Neural crest cell (in vitro differentiated cells): Measurements from ENCODE around the gene PPP1R1B. TPM values are rescaled to one million over a fixed set of nuclear protein-coding genes. Genes with fewer than 3 reads are reported as not detected.

Experiments used
- DNase-seq: peaks from one replicate; pipeline ENCODE4 v3.0.0; 2021; ENCODE audit warnings: low read depth, mixed read lengths, low spot score
- H3K27ac Mint-ChIP-seq: one replicate; pipeline ENCODE4 v1.8.0; 2021; ENCODE audit warnings: mild to moderate bottlenecking, mixed read lengths; ENCODE audit not compliant: unreplicated experiment
- H3K27me3 Mint-ChIP-seq: 2 replicates; pipeline ENCODE4 v1.8.0; 2021; ENCODE audit warnings: low read depth, mild to moderate bottlenecking, mixed read lengths
- H3K36me3 Mint-ChIP-seq: 2 replicates; pipeline ENCODE4 v1.8.0; 2021; ENCODE audit warnings: low read depth, mild to moderate bottlenecking, mixed read lengths
- H3K4me1 Mint-ChIP-seq: 2 replicates; pipeline ENCODE4 v1.8.0; 2021; ENCODE audit warnings: mixed read lengths
- H3K4me3 Mint-ChIP-seq: one replicate; pipeline ENCODE4 v1.8.0; 2021; ENCODE audit warnings: mild to moderate bottlenecking, mixed read lengths
- H3K9me3 Mint-ChIP-seq: 2 replicates; pipeline ENCODE4 v1.8.0; 2021; ENCODE audit warnings: mixed read lengths
- CTCF ChIP-seq: fragments of 200-600 bp; sonication (generic); conservative IDR thresholded peaks from 2 replicates; pipeline ENCODE4 v1.5.0; 2021; ENCODE audit warnings: antibody characterized with exemption, mild to moderate bottlenecking
- total RNA-seq: library from RNA; stranded (reverse); gene quantifications from 2 replicates; pipeline ENCODE4 v1.2.1, GENCODE V29; 2021

The PPP1R1B gene
- total RNA-seq, 1 donor from 2014 or later = not detected

- DNase-seq = peak; percentile 87
- H3K9me3 Mint-ChIP-seq = no peaks in the 10 kb centered on the region
- peaks cover 18% of the 10 kb centered on the region for H3K27me3 Mint-ChIP-seq
- peak within 1 kb of the TSS; percentile 90 for H3K27ac Mint-ChIP-seq
- TF ChIP-seq CTCF = no peak
- peaks cover 45% of the 10 kb centered on the region for H3K4me1 Mint-ChIP-seq
- H3K4me3 Mint-ChIP-seq = peak within 1 kb of the TSS; percentile 94
- H3K36me3 Mint-ChIP-seq = no peaks in the 10 kb centered on the region
These were observed 10.4 kb downstream of the PPP1R1B start, which contains the start of gene STARD3 for GRCh38 chr17:39636927-39637736. STARD3 (plus strand) TSS chr17:39637144; CDS start chr17:39653532, 16,388 bp downstream.

DNA sequence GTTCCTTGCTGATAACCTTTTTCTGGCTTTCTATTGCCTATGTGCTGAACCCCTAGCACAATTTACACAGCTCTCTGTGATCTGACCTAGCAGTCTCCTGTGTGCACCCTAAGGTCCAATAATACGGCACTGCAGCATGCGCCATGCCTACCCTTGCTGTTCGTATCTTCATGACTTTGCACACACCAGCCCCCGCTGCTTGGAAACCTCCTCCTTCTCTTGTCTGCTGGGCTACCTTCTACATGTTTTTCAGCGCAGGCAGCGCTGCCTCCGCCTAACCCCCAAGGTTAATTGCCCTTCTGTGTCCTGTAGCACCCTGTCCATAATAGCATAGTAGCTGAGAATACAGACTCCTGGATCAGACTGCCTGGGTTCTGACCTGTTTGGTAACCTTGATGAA, 11.6 kb downstream of the PPP1R1B start:
- Mint-ChIP-seq H3K9me3 (no peaks in the 10 kb centered on the region), H3K4me1 (peaks cover 49% of the 10 kb centered on the region), H3K36me3 (no peaks in the 10 kb centered on the region), H3K27ac (no peak overlapping the region), H3K27me3 (peaks cover 7% of the 10 kb centered on the region), H3K4me3 (peak overlapping the region; percentile 94)
- no peak for DNase-seq
- TF ChIP-seq CTCF = no peak

GRCh38 chr17:39639043-39639442, 12.3 kb downstream of the PPP1R1B start:
- no peak for DNase-seq
- TF ChIP-seq CTCF = no peak
- no peak overlapping the region for H3K27ac Mint-ChIP-seq
- peaks cover 4% of the 10 kb centered on the region for H3K27me3 Mint-ChIP-seq
- H3K4me3 Mint-ChIP-seq = peak overlapping the region; percentile 77
- H3K9me3 Mint-ChIP-seq = no peaks in the 10 kb centered on the region
- H3K36me3 Mint-ChIP-seq = no peaks in the 10 kb centered on the region
- peaks cover 49% of the 10 kb centered on the region for H3K4me1 Mint-ChIP-seq

DNA sequence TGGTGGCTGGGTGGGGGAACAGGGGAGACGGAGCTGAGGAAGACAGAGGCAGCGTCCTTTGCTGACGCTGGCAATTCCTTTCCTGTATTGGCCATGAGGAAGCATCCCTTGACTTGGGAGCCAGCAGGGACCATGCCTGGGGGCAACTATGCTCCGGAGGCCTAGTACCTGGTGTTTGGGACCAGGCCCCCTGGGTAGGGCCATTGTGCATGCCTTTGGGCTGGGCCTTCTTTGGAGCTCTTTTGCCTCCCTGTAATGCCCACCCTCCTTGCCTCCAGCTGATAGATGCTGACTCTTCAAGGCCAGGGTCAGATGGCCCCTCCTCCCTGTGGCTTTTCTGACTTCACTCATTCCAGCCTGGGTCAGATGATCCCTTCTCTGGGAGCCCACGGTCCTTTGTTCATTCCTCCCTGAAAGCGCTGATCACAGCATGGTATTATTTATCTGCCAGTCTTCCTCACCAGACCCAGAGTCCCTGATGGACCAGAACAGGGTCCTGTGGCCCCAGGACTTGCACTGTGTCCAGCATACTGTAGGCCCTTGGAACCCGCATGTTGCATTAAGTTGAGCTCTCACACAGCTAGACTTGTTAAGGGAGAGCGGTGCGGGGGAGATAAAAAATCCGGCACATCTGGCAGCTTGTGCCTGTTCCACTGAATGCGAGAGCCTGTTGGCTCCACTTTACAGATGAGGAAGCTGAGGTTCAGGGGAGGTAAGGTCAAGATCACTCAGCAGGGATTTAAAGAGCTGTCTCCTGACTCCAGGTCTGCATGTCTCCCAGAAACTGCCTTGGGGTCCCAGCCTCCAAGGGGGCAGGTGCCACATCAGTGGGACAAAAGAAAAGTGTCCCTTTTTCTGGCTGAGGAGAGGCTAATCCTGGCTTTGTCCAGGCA, 13.1 kb downstream of the PPP1R1B start:
- Mint-ChIP-seq H3K27ac (peak overlapping the region; percentile 84), H3K9me3 (no peaks in the 10 kb centered on the region), H3K36me3 (no peaks in the 10 kb centered on the region), H3K27me3 (no peaks in the 10 kb centered on the region), H3K4me1 (peaks cover 43% of the 10 kb centered on the region), H3K4me3 (peak overlapping the region; percentile 77)
- no peak for TF ChIP-seq CTCF
- no peak for DNase-seq

- Mint-ChIP-seq H3K9me3 (no peaks in the 10 kb centered on the region), H3K27ac (no peak overlapping the region), H3K4me3 (peak overlapping the region; percentile 67), H3K4me1 (peaks cover 48% of the 10 kb centered on the region), H3K27me3 (no peaks in the 10 kb centered on the region), H3K36me3 (no peaks in the 10 kb centered on the region)
- no peak for TF ChIP-seq CTCF
- no peak for DNase-seq
These were observed 13.9 kb downstream of the PPP1R1B start for GRCh38 chr17:39640591-39641031.
